Measurements from ENCODE around the gene ACAD11. TPM values are rescaled to one million over a fixed set of nuclear protein-coding genes. Genes with fewer than 3 reads are reported as not detected.

The ACAD11 gene
- total and polyA plus RNA-seq, 4 donors, result 20.3 to 42.2 (median 26.1) TPM

- no CpG with 5 or more reads among the region's 2 CpGs for WGBS (ENCODE audit: insufficient coverage)
- H3K36me3 ChIP-seq (ENCODE audit: control insufficient read depth, insufficient read depth, low read length), result peaks cover 5% of the 10 kb centered on the region
- no peaks in the 10 kb centered on the region for H3K27me3 ChIP-seq (ENCODE audit: control insufficient read depth, insufficient read depth, low read length)
- no peak for DNase-seq (ENCODE audit: low read depth in 4 of 6, low spot score in 6 of 6)
- H3K4me3 ChIP-seq (ENCODE audit: low read depth, low read length), result no peak within 1 kb of the TSS
- H3K4me1 ChIP-seq (ENCODE audit: control insufficient read depth, insufficient read depth, low read length), result no peaks in the 10 kb centered on the region
- H3K9me3 ChIP-seq (ENCODE audit: control insufficient read depth, insufficient read depth, low read length), result no peaks in the 10 kb centered on the region
- no peak within 1 kb of the TSS for H3K27ac ChIP-seq (ENCODE audit: low read depth, low read length)
Measured at GRCh38 chr3:132596816-132597433, 62.7 kb downstream of the ACAD11 start, which contains the start of gene ACKR4. ACKR4 (plus strand) TSS chr3:132597270; CDS start chr3:132600398, 3,128 bp downstream.

GRCh38 chr3:132596326-132596725 is 63.3 kb downstream of the ACAD11 start:
- H3K9me3 ChIP-seq (ENCODE audit: control insufficient read depth, insufficient read depth, low read length), result no peaks in the 10 kb centered on the region
- no peaks in the 10 kb centered on the region for H3K4me1 ChIP-seq (ENCODE audit: control insufficient read depth, insufficient read depth, low read length)
- peaks cover 5% of the 10 kb centered on the region for H3K36me3 ChIP-seq (ENCODE audit: control insufficient read depth, insufficient read depth, low read length)
- no peaks in the 10 kb centered on the region for H3K27me3 ChIP-seq (ENCODE audit: control insufficient read depth, insufficient read depth, low read length)
- H3K27ac ChIP-seq (ENCODE audit: low read depth, low read length), result no peak overlapping the region
- no peak overlapping the region for H3K4me3 ChIP-seq (ENCODE audit: low read depth, low read length)
- DNase-seq (ENCODE audit: low read depth in 4 of 6, low spot score in 6 of 6), result no peak

- Histone ChIP-seq H3K27me3 (ENCODE audit: control insufficient read depth, insufficient read depth, low read length) (no peaks in the 10 kb centered on the region), H3K4me1 (ENCODE audit: control insufficient read depth, insufficient read depth, low read length) (no peaks in the 10 kb centered on the region), H3K36me3 (ENCODE audit: control insufficient read depth, insufficient read depth, low read length) (peaks cover 5% of the 10 kb centered on the region), H3K9me3 (ENCODE audit: control insufficient read depth, insufficient read depth, low read length) (no peaks in the 10 kb centered on the region), H3K27ac (ENCODE audit: low read depth, low read length) (no peak overlapping the region), H3K4me3 (ENCODE audit: low read depth, low read length) (no peak overlapping the region)
- no peak for DNase-seq (ENCODE audit: low read depth in 4 of 6, low spot score in 6 of 6)
Measured at GRCh38 chr3:132595014-132595413, 64.6 kb downstream of the ACAD11 start.

DNA sequence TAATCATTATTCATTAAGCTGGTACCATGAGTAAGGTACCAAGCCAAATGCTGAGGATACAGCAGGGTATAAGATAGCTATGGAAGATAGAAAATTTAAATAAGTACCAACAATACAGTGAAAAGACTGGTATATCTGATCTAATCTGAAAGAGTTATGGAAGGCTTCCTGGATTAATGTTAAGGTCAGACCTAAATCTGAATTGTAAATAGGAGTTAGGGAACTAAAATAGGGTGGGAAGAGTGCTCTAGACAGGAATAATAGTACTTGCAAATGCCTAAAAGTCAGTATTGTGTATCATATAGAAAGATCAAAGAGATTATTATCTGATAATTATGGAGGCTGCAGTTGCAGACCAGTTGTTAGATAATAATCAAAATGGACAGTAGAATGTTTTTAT is 65.1 kb downstream of the ACAD11 start:
- H3K9me3 ChIP-seq (ENCODE audit: control insufficient read depth, insufficient read depth, low read length), result no peaks in the 10 kb centered on the region
- DNase-seq (ENCODE audit: low read depth in 4 of 6, low spot score in 6 of 6), result no peak
- H3K27me3 ChIP-seq (ENCODE audit: control insufficient read depth, insufficient read depth, low read length), result no peaks in the 10 kb centered on the region
- no peaks in the 10 kb centered on the region for H3K4me1 ChIP-seq (ENCODE audit: control insufficient read depth, insufficient read depth, low read length)
- no peak overlapping the region for H3K27ac ChIP-seq (ENCODE audit: low read depth, low read length)
- peaks cover 5% of the 10 kb centered on the region for H3K36me3 ChIP-seq (ENCODE audit: control insufficient read depth, insufficient read depth, low read length)
- no peak overlapping the region for H3K4me3 ChIP-seq (ENCODE audit: low read depth, low read length)

DNA sequence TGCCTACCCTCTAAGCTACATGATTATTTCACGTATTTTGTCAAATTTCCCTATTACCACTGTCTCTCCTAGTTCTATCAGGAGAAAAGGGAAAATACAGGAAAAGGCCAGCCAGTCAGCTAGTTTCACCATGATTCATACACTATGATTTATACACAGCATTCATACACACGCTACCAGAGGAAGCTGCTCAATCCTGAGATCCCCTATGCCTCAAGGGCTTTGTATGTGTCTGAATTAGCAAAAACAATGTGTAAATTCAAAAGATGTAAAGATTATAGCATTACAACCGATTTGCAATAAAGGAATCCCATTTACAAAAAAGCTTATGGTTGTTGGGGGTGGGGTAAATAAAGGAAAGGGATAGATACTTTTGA is 65.7 kb downstream of the ACAD11 start:
- H3K27ac ChIP-seq (ENCODE audit: low read depth, low read length), result no peak overlapping the region
- no peaks in the 10 kb centered on the region for H3K9me3 ChIP-seq (ENCODE audit: control insufficient read depth, insufficient read depth, low read length)
- WGBS (ENCODE audit: insufficient coverage), result 100% methylated on average over 1 of the region's 3 CpGs
- no peak for DNase-seq (ENCODE audit: low read depth in 4 of 6, low spot score in 6 of 6)
- H3K4me3 ChIP-seq (ENCODE audit: low read depth, low read length), result no peak overlapping the region
- H3K27me3 ChIP-seq (ENCODE audit: control insufficient read depth, insufficient read depth, low read length), result no peaks in the 10 kb centered on the region
- H3K4me1 ChIP-seq (ENCODE audit: control insufficient read depth, insufficient read depth, low read length), result no peaks in the 10 kb centered on the region
- peaks cover 1% of the 10 kb centered on the region for H3K36me3 ChIP-seq (ENCODE audit: control insufficient read depth, insufficient read depth, low read length)

GRCh38 chr3:132593241-132593946 is 66.2 kb downstream of the ACAD11 start:
- no CpG with 5 or more reads among the region's 1 CpG for WGBS (ENCODE audit: insufficient coverage)
- no peaks in the 10 kb centered on the region for H3K9me3 ChIP-seq (ENCODE audit: control insufficient read depth, insufficient read depth, low read length)
- H3K4me1 ChIP-seq (ENCODE audit: control insufficient read depth, insufficient read depth, low read length), result no peaks in the 10 kb centered on the region
- H3K4me3 ChIP-seq (ENCODE audit: low read depth, low read length), result no peak overlapping the region
- H3K27me3 ChIP-seq (ENCODE audit: control insufficient read depth, insufficient read depth, low read length), result no peaks in the 10 kb centered on the region
- H3K36me3 ChIP-seq (ENCODE audit: control insufficient read depth, insufficient read depth, low read length), result no peaks in the 10 kb centered on the region
- no peak for DNase-seq (ENCODE audit: low read depth in 4 of 6, low spot score in 6 of 6)
- H3K27ac ChIP-seq (ENCODE audit: low read depth, low read length), result no peak overlapping the region

GRCh38 chr3:132592216-132592615 is 67.4 kb downstream of the ACAD11 start:
- Histone ChIP-seq H3K27ac (ENCODE audit: low read depth, low read length) (no peak overlapping the region), H3K4me3 (ENCODE audit: low read depth, low read length) (no peak overlapping the region), H3K36me3 (ENCODE audit: control insufficient read depth, insufficient read depth, low read length) (no peaks in the 10 kb centered on the region), H3K27me3 (ENCODE audit: control insufficient read depth, insufficient read depth, low read length) (no peaks in the 10 kb centered on the region), H3K4me1 (ENCODE audit: control insufficient read depth, insufficient read depth, low read length) (no peaks in the 10 kb centered on the region), H3K9me3 (ENCODE audit: control insufficient read depth, insufficient read depth, low read length) (no peaks in the 10 kb centered on the region)
- no peak for DNase-seq (ENCODE audit: low read depth in 4 of 6, low spot score in 6 of 6)

DNA sequence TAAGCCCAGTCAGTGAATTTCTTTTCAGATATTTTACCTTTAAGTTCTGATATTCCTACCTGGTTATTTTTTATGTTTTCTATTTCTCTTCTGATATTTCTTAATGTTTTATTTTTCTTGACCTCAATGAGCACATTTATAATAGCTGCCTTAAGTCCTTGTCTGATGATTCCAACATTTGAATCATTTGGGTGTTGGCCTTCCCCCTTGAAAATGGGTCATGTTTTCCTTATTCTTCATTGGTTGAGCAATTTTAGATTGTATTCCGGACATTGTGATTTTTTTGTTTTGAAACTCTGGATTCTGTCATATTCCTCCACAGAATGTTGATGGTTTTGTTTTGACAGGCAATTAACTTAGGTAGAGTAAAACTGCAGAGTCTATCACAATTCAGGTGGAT is 72.2 kb downstream of the ACAD11 start:
- Histone ChIP-seq H3K27ac (ENCODE audit: low read depth, low read length) (no peak overlapping the region), H3K27me3 (ENCODE audit: control insufficient read depth, insufficient read depth, low read length) (no peaks in the 10 kb centered on the region), H3K9me3 (ENCODE audit: control insufficient read depth, insufficient read depth, low read length) (no peaks in the 10 kb centered on the region), H3K36me3 (ENCODE audit: control insufficient read depth, insufficient read depth, low read length) (no peaks in the 10 kb centered on the region), H3K4me3 (ENCODE audit: low read depth, low read length) (no peak overlapping the region), H3K4me1 (ENCODE audit: control insufficient read depth, insufficient read depth, low read length) (no peaks in the 10 kb centered on the region)
- no peak for DNase-seq (ENCODE audit: low read depth in 4 of 6, low spot score in 6 of 6)
- WGBS (ENCODE audit: insufficient coverage), result no CpG with 5 or more reads among the region's 1 CpG

DNA sequence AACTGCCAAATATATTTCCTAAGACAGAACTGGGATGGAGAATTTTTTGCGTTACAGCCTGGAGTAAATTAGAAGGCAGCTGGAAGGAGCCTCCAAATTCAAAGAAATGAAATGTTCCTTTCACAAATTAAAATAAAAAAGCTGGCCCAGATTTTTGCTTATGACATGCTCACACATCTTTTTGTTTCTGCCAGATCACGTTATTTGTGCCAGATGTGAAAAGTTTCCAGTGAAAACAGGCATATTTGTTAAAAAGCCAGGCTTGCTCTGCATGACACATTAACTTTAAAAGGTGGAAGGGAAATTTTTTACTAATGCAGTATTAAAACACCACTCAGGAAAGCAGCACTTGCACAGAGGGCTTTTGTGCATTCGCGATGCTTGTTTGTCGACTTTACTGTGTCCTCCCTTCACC is 85.8 kb downstream of the ACAD11 start:
- Histone ChIP-seq H3K4me3 (ENCODE audit: low read depth, low read length) (no peak overlapping the region), H3K9me3 (ENCODE audit: control insufficient read depth, insufficient read depth, low read length) (no peaks in the 10 kb centered on the region), H3K36me3 (ENCODE audit: control insufficient read depth, insufficient read depth, low read length) (peaks cover 5% of the 10 kb centered on the region), H3K4me1 (ENCODE audit: control insufficient read depth, insufficient read depth, low read length) (no peaks in the 10 kb centered on the region), H3K27ac (ENCODE audit: low read depth, low read length) (no peak overlapping the region), H3K27me3 (ENCODE audit: control insufficient read depth, insufficient read depth, low read length) (no peaks in the 10 kb centered on the region)
- WGBS (ENCODE audit: insufficient coverage), result no CpG with 5 or more reads among the region's 5 CpGs
- no peak for DNase-seq (ENCODE audit: low read depth in 4 of 6, low spot score in 6 of 6)

DNA sequence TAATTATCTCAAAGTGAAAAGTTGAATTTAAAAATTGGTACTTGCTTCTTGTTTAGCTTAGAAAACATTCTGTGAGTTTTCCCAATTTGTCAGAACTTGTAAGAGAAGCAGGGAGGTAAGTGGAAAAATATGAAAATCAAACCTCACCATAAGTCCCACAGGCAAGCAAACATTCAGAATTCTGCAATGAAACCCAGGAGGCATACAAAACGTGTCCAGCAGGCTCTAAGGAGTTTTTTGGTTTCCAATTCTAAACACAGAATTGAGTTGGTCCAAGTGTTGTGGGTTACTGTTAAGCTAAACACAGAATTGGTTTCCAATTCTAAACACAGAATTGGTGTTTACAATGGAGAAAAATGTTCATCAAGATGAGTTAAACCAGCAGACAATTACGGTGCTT is 89.6 kb downstream of the ACAD11 start:
- no peaks in the 10 kb centered on the region for H3K9me3 ChIP-seq (ENCODE audit: control insufficient read depth, insufficient read depth, low read length)
- H3K27me3 ChIP-seq (ENCODE audit: control insufficient read depth, insufficient read depth, low read length), result no peaks in the 10 kb centered on the region
- peaks cover 5% of the 10 kb centered on the region for H3K36me3 ChIP-seq (ENCODE audit: control insufficient read depth, insufficient read depth, low read length)
- no peak for DNase-seq (ENCODE audit: low read depth in 4 of 6, low spot score in 6 of 6)
- no peaks in the 10 kb centered on the region for H3K4me1 ChIP-seq (ENCODE audit: control insufficient read depth, insufficient read depth, low read length)
- WGBS (ENCODE audit: insufficient coverage), result no CpG with 5 or more reads among the region's 2 CpGs
- H3K27ac ChIP-seq (ENCODE audit: low read depth, low read length), result no peak overlapping the region
- no peak overlapping the region for H3K4me3 ChIP-seq (ENCODE audit: low read depth, low read length)

Data from spinal cord (tissue), 10 donors.